Memory B cell (primary cell): ENCODE data around the gene POLR2J2.
"Not testable (repeated sequence)": the region's sequence is repeated elsewhere in the genome, so short reads cannot be mapped to it uniquely, and the experiment has no call there.

Experiments used
- ATAC-seq: fragments of 150-1000 bp; cut with Tn5 transposase; 2 replicates; pipeline ENCODE4 v1.10.0; 2021; ENCODE audit warnings: low read depth, mild to moderate bottlenecking, moderate library complexity
- DNase-seq, 2 donors: peaks; one replicate each; pipeline ENCODE4 v3.0.0; 2022; ENCODE audit warnings: low spot score in 2 of 2
- H3K27ac Mint-ChIP-seq: one replicate; pipeline ENCODE4 v1.8.0; 2022; ENCODE audit warnings: mild to moderate bottlenecking, moderate library complexity, mixed read lengths
- H3K27me3 Mint-ChIP-seq: one replicate; pipeline ENCODE4 v1.8.0; 2022; ENCODE audit warnings: mixed read lengths
- H3K36me3 Mint-ChIP-seq: one replicate; pipeline ENCODE4 v1.8.0; 2022; ENCODE audit warnings: mild to moderate bottlenecking, mixed read lengths
- H3K4me1 Mint-ChIP-seq: one replicate; pipeline ENCODE4 v1.8.0; 2022; ENCODE audit warnings: mixed read lengths
- H3K4me3 Mint-ChIP-seq: one replicate; pipeline ENCODE4 v1.8.0; 2022; ENCODE audit warnings: mild to moderate bottlenecking, moderate library complexity, mixed read lengths
- H3K9me3 Mint-ChIP-seq: one replicate; pipeline ENCODE4 v1.8.0; 2022; ENCODE audit warnings: mixed read lengths

Gene POLR2J2

GRCh38 chr7:102638848-102639247, 32.6 kb downstream of the POLR2J2 start:
- not testable (repeated sequence) for H3K4me3 Mint-ChIP-seq, H3K27me3 Mint-ChIP-seq, H3K27ac Mint-ChIP-seq, H3K36me3 Mint-ChIP-seq, DNase-seq, H3K4me1 Mint-ChIP-seq, H3K9me3 Mint-ChIP-seq
- peak; percentile 4 for ATAC-seq

DNA sequence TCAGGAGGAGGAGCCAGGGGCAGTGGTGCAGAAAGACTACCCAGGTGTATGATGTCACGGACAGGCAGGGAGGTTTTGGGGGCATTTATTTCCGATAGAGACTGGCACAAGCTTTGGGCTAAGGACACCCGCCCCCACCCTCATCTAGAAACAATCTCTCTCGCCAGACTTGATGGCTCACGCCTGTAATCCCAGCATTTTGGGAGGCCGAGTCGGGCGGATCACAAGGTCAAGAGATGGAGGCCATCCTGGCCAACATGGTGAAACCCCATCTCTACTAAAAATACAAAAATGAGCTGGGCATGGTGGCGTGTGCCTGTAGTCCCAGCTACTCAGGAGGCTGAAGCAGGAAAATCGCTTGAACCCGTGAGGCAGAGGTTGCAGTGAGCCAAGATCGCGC, 34.5 kb downstream of the POLR2J2 start:
- not testable (repeated sequence) for H3K27ac Mint-ChIP-seq, H3K27me3 Mint-ChIP-seq, H3K4me3 Mint-ChIP-seq, H3K9me3 Mint-ChIP-seq, DNase-seq, H3K4me1 Mint-ChIP-seq, ATAC-seq, H3K36me3 Mint-ChIP-seq

DNA sequence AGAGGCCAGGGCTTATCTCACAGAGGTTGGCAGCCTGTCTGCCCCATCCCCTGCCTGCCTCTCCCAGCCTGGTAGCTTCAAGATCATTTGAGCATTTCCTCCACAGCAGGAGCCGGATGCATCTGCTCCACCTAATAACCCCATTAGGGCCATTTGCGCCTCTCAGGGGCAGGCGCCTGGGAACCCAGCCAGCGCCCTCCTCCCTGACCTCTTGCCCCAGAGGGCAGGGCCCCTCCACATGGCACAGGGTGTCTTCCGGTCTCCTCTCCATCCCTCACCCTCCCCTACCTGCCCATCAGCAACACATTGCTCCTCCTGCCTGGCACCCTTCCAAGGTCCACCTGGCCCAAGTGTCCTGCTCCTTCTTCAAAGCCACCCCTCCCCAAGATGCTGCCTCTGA, 36.1 kb downstream of the POLR2J2 start:
- H3K27me3 Mint-ChIP-seq, H3K36me3 Mint-ChIP-seq, H3K4me1 Mint-ChIP-seq, H3K4me3 Mint-ChIP-seq, DNase-seq, ATAC-seq, H3K27ac Mint-ChIP-seq, H3K9me3 Mint-ChIP-seq: not testable (repeated sequence)

DNA sequence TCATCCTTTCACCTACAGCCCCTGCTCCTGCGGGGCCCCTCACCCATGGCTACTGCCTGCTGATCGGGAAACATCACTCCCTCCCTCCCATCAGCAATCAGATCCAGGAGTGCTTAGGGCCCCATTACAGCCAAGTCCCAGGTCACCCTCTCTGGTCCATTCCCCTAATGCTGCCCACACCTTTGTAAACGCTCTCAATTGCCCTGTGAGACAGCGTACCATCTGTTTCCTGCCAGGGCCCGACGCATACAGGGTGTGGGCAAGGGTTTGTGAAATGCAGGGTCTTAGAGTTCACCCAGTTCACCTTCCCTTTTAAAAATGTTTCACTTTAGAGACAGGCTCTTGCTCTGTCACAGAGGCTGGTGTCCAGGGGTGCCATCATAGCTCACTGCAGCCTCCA, 37.2 kb downstream of the POLR2J2 start:
- not testable (repeated sequence) for ATAC-seq, H3K27me3 Mint-ChIP-seq, H3K36me3 Mint-ChIP-seq, H3K4me3 Mint-ChIP-seq, H3K9me3 Mint-ChIP-seq, H3K4me1 Mint-ChIP-seq, H3K27ac Mint-ChIP-seq, DNase-seq

DNA sequence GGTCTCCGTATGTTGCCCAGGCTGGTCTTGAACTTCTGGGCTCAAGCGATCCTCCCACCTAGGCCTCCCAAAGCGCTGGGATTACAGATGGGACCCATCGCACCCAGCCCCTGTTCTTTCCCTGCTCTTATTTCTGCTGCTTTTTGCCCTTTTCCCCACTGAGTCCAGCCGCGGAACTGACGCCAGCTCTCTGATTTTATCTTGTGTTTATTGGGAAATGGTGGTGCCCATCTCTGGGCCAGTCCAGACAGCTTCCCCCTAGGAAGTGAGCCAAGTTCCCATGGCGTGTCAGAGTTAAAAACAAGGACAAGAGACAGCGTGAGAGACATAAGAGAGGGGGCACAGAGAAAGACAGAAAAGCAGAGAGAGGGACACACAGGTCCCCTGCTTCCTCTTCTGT, 40.8 kb downstream of the POLR2J2 start:
- H3K27ac Mint-ChIP-seq, result peak overlapping the region; percentile 71
- H3K4me3 Mint-ChIP-seq, H3K4me1 Mint-ChIP-seq, H3K27me3 Mint-ChIP-seq, DNase-seq, H3K9me3 Mint-ChIP-seq, ATAC-seq, H3K36me3 Mint-ChIP-seq: not testable (repeated sequence)

DNA sequence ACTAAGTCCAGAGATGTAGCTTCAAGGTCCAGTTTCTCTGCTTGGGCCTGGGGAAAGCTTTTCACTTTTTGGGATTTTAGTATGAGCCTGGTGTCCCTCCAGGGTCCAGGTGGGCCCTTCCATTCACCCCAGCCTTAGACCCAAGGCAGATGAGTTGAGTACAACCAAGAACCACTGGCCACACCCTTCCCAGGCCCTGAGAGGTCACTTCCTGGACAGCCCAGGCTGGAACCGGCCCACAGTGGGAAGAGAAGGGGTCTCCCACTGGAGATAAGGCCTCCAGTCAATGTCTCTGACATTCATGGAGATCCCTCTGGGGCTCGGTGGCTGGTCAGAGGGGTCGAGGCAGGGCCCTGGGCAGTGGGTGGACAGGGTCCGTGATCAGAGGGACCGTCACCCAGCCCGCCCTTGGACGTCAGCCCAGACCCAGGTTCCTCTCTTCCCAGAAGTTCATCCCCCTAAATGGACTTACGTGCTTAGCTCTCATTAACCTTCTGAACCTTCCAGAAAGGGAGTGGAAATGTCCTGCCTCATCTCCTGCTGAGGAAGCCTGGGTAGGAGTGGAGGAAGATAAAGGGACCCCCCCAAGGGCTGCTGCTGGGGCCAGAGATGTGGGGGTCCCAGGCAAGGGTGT, 44.1 kb downstream of the POLR2J2 start:
- H3K4me3 Mint-ChIP-seq, H3K9me3 Mint-ChIP-seq, DNase-seq, H3K36me3 Mint-ChIP-seq, ATAC-seq, H3K27me3 Mint-ChIP-seq, H3K27ac Mint-ChIP-seq, H3K4me1 Mint-ChIP-seq: not testable (repeated sequence)

GRCh38 chr7:102618122-102618521, 53.3 kb downstream of the POLR2J2 start:
- H3K27me3 Mint-ChIP-seq, H3K4me1 Mint-ChIP-seq, H3K27ac Mint-ChIP-seq, ATAC-seq, H3K4me3 Mint-ChIP-seq, H3K9me3 Mint-ChIP-seq, DNase-seq, H3K36me3 Mint-ChIP-seq: not testable (repeated sequence)

- H3K36me3 Mint-ChIP-seq, H3K9me3 Mint-ChIP-seq, H3K4me3 Mint-ChIP-seq, H3K4me1 Mint-ChIP-seq, H3K27ac Mint-ChIP-seq, H3K27me3 Mint-ChIP-seq: not testable (repeated sequence)
- peak; percentile 38 to 81 for DNase-seq
- peak; percentile 86 for ATAC-seq
These were observed 54.8 kb downstream of the POLR2J2 start, which contains the start of gene RASA4 for GRCh38 chr7:102616507-102617125. RASA4 (minus strand) TSS chr7:102616756; CDS start chr7:102616689, 67 bp downstream.
